Sigmoid colon (tissue), 4 donors: ENCODE data around the gene HELZ2.

Source experiments
- EP300 ChIP-seq, 4 donors: sonication (generic); formaldehyde crosslinking; IDR thresholded peaks; one replicate each; pipeline ENCODE4 v1.6.1; 2017; ENCODE audit warnings: antibody characterized with exemption in 4 of 4
- POLR2A ChIP-seq, 2 donors: fragments of 450-650 bp; IDR thresholded peaks; one replicate each; pipeline ENCODE4 v1.6.1; 2016; ENCODE audit warnings: antibody characterized with exemption in 2 of 2, mild to moderate bottlenecking in 2 of 2, moderate library complexity in 2 of 2
- POLR2AphosphoS5 ChIP-seq, 4 donors: sonication (generic); formaldehyde crosslinking; IDR thresholded peaks; one replicate each; pipeline ENCODE4 v1.6.1; 2017; ENCODE audit warnings: antibody characterized with exemption in 4 of 4
- TF ChIP-seq, protein P1 (sequence below), 4 experiments: fragments of 450-650 bp in 3 of 4; fragments of 200-600 bp in 1 of 4; IDR thresholded peaks; one replicate each; pipeline ENCODE4 v1.5.1; 2016 to 2019; ENCODE audit warnings: antibody characterized with exemption in 4 of 4, mild to moderate bottlenecking in 3 of 4, moderate library complexity in 2 of 4

DNA sequence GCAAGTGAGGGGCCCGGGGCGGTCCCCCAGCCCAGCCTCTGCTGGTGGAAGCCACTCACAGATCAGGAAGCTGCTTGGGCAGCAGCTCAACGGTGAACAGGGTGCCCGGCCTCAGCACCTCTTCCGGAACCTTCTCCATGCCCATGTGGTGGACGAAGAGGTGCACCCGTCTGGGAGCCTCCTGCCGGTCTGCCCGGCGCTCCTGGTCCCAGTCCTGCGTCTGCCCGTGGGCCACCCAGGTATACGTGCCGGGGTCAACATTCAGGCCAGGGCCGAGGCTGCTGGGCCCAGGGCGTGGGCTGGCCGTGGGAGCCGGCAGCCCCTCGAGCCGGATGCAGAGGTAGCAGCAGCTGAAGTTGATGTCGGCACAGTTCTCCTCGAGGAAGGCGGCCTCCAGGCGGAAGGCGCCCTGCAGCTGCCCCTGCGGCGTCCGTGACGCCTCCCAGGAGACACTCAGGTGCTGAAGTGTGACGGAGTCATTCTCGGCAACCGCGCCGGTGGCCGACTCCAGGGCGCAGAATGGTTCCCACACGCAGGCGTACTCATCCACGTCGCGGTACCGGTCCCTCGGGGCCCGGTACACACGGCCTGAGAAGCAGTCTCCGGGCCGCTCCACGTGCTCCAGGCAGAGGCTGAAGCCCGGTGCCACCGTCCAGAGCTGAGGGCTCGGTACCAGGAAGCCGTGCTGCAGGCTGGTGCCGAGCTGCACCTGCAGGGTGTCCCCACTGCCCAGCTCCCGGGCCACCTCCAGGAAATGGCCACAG lies 11.4 kb downstream of the HELZ2 start:
- TF ChIP-seq, protein P1, sequence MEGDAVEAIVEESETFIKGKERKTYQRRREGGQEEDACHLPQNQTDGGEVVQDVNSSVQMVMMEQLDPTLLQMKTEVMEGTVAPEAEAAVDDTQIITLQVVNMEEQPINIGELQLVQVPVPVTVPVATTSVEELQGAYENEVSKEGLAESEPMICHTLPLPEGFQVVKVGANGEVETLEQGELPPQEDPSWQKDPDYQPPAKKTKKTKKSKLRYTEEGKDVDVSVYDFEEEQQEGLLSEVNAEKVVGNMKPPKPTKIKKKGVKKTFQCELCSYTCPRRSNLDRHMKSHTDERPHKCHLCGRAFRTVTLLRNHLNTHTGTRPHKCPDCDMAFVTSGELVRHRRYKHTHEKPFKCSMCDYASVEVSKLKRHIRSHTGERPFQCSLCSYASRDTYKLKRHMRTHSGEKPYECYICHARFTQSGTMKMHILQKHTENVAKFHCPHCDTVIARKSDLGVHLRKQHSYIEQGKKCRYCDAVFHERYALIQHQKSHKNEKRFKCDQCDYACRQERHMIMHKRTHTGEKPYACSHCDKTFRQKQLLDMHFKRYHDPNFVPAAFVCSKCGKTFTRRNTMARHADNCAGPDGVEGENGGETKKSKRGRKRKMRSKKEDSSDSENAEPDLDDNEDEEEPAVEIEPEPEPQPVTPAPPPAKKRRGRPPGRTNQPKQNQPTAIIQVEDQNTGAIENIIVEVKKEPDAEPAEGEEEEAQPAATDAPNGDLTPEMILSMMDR (IDR thresholded peaks at IDR 0.05), result no peak
- TF ChIP-seq POLR2A (IDR thresholded peaks at IDR 0.05), result no peak
- no peak for TF ChIP-seq POLR2AphosphoS5 (IDR thresholded peaks at IDR 0.05)
- TF ChIP-seq EP300 (IDR thresholded peaks at IDR 0.05), result no peak
